GM12878 (cell line): ENCODE results near the gene PHYHIPL. TPM values are rescaled to one million over a fixed set of nuclear protein-coding genes. Genes with fewer than 3 reads are reported as not detected.
A peak's percentile ranks its signal among the peaks of the same experiment; 100 is the strongest.

Source experiments
- ATAC-seq: fragments of 200-7000 bp; cut with Tn5 transposase; 3 replicates; pipeline ENCODE4 v1.9.1; 2020; ENCODE audit warnings: mild to moderate bottlenecking, moderate library complexity
- BruUV-seq: library from RNA; stranded (reverse); fragments of 400-500 nt; replicated peaks from 2 replicates; lab custom pipeline; 2021; lab: Mats Ljungman, UMichigan
- CTCF ChIA-PET: fragments of 300-600 bp; sonication (Branson Sonifier 250); formaldehyde crosslinking; extraction: SDS; loops from one replicate; lab custom pipeline; 2021; ENCODE audit warnings: inconsistent platforms; lab: Yijun Ruan, JAX
- POLR2A ChIA-PET: fragments of 350-600 bp; formaldehyde crosslinking; extraction: SDS; loops from one replicate; lab custom pipeline; 2021; ENCODE audit warnings: inconsistent platforms; lab: Charles Lee
- RAD21 ChIA-PET: fragments of 300-600 bp; sonication (Branson Sonifier 250); formaldehyde crosslinking; loops from one replicate; lab custom pipeline; 2023; ENCODE audit warnings: antibody characterized with exemption; ENCODE audit not compliant: unreplicated experiment; lab: Charles Lee
- SMC1A ChIA-PET: fragments of 300-600 bp; sonication (Branson Sonifier 250); formaldehyde crosslinking; loops from one replicate; lab custom pipeline; 2023; ENCODE audit not compliant: unreplicated experiment, uncharacterized antibody; lab: Charles Lee
- DNase-seq: peaks from one replicate; pipeline ENCODE4 v3.0.0-alpha.2; 2011; ENCODE audit warnings: low read depth, low spot score
- FAIRE-seq: peaks from 3 replicates; lab custom pipeline; 2011; peaks lifted over from hg19 to GRCh38; lab: Jason Lieb, UNC
- H2AFZ ChIP-seq: 2 replicates; pipeline ENCODE4 v1.6.0; 2011; ENCODE audit warnings: low read depth, low read length, control low read depth; ENCODE audit not compliant: control insufficient read depth
- H3K27ac ChIP-seq: 2 replicates; pipeline ENCODE4 v1.5.1; 2011; ENCODE audit warnings: control low read depth; ENCODE audit not compliant: control insufficient read depth, insufficient read depth
- H3K27me3 ChIP-seq, 2 experiments: replicated peaks in 1 of 2; 2 replicates each; pipeline versions ENCODE4 v1.6.0 to v1.6.1; 2011; ENCODE audit warnings: low read length in 1 of 2; ENCODE audit not compliant: control insufficient read depth in 2 of 2, insufficient read depth in 2 of 2
- H3K36me3 ChIP-seq, 2 experiments: 2 replicates each; pipeline ENCODE4 v1.5.1; 2011; ENCODE audit warnings: low read length in 1 of 2; ENCODE audit not compliant: control insufficient read depth in 2 of 2, insufficient read depth in 2 of 2
- H3K4me1 ChIP-seq: 2 replicates; pipeline ENCODE4 v1.6.1; 2011; ENCODE audit warnings: mild to moderate bottlenecking, low read length, moderate library complexity, mixed read lengths; ENCODE audit not compliant: control insufficient read depth, insufficient read depth
- H3K4me2 ChIP-seq: 2 replicates; pipeline ENCODE4 v1.6.0; 2011; ENCODE audit warnings: control low read depth; ENCODE audit not compliant: control insufficient read depth, insufficient read depth
- H3K4me3 ChIP-seq: fragments of 200-600 bp; sonication (generic); 2 replicates; pipeline ENCODE4 v1.5.1; 2016
- H3K79me2 ChIP-seq: 2 replicates; pipeline ENCODE4 v1.6.0; 2011; ENCODE audit warnings: low read length; ENCODE audit not compliant: control insufficient read depth, insufficient read depth
- H3K9ac ChIP-seq: 2 replicates; pipeline ENCODE4 v1.8.0; 2011; ENCODE audit warnings: low read length, control low read depth, mixed read lengths; ENCODE audit not compliant: control insufficient read depth, insufficient read depth
- H3K9me3 ChIP-seq: replicated peaks from 3 replicates; pipeline ENCODE4 v1.5.1; 2011; ENCODE audit warnings: mild to moderate bottlenecking, low read length; ENCODE audit not compliant: control insufficient read depth, insufficient read depth
- H4K20me1 ChIP-seq: 2 replicates; pipeline ENCODE4 v1.6.0; 2011; ENCODE audit not compliant: control insufficient read depth, insufficient read depth
- ATF7 ChIP-seq: fragments of 450-650 bp; IDR thresholded peaks from 2 replicates; pipeline ENCODE4 v1.6.1; 2016; ENCODE audit warnings: low read depth, mild to moderate bottlenecking
- BACH1 ChIP-seq: fragments of 450-650 bp; IDR thresholded peaks from 2 replicates; pipeline ENCODE4 v1.6.1; 2017; ENCODE audit warnings: mild to moderate bottlenecking, borderline replicate concordance
- EP300 ChIP-seq, 2 experiments: fragments of 150-350 bp in 1 of 2; IDR thresholded peaks; 2 replicates each; pipeline ENCODE4 v1.6.1; 2011 to 2012; ENCODE audit warnings: low read depth in 2 of 2, low read length in 2 of 2, borderline replicate concordance in 1 of 2, improper control_type of control experiment in 1 of 2, inconsistent platforms in 1 of 2; ENCODE audit not compliant: control insufficient read depth in 1 of 2
- HDGF ChIP-seq: fragments of 450-650 bp; IDR thresholded peaks from 2 replicates; pipeline ENCODE4 v1.6.1; 2016; ENCODE audit warnings: antibody characterized with exemption
- MTA2 ChIP-seq: fragments of 450-650 bp; IDR thresholded peaks from 2 replicates; pipeline ENCODE4 v1.6.1; 2016; ENCODE audit warnings: low read depth, mild to moderate bottlenecking, moderate library complexity
- MXI1 ChIP-seq: fragments of 150-350 bp; IDR thresholded peaks from 2 replicates; pipeline ENCODE4 v1.6.1; 2011; ENCODE audit warnings: low read depth, mild to moderate bottlenecking, inconsistent platforms, low read length, improper control_type of control experiment
- NFXL1 ChIP-seq: fragments of 450-650 bp; IDR thresholded peaks from 2 replicates; pipeline ENCODE4 v1.6.1; 2017; ENCODE audit warnings: antibody characterized with exemption, mild to moderate bottlenecking, borderline replicate concordance
- NR2F1 ChIP-seq: fragments of 450-650 bp; conservative IDR thresholded peaks from 2 replicates; pipeline ENCODE4 v1.6.1; 2017; ENCODE audit warnings: mild to moderate bottlenecking
- NRF1 ChIP-seq: conservative IDR thresholded peaks from 2 replicates; pipeline ENCODE4 v1.6.1; 2011; ENCODE audit warnings: mild to moderate bottlenecking, low read depth, low read length, improper control_type of control experiment
- POU2F2 ChIP-seq: IDR thresholded peaks from 3 replicates; pipeline ENCODE4 v1.6.1; 2011; ENCODE audit warnings: low read depth, mild to moderate bottlenecking, low read length, borderline replicate concordance
- TAF1 ChIP-seq: IDR thresholded peaks from 2 replicates; pipeline ENCODE4 v1.6.1; 2011; ENCODE audit warnings: mild to moderate bottlenecking, low read depth, low read length, borderline replicate concordance
- YBX1 ChIP-seq: fragments of 450-650 bp; IDR thresholded peaks from 2 replicates; pipeline ENCODE4 v1.6.1; 2016; ENCODE audit warnings: antibody characterized with exemption
- ZNF622 ChIP-seq: fragments of 450-650 bp; IDR thresholded peaks from 2 replicates; pipeline ENCODE4 v1.6.1; 2017; ENCODE audit warnings: mild to moderate bottlenecking, inconsistent platforms
- ZNF687 ChIP-seq: fragments of 450-650 bp; IDR thresholded peaks from 2 replicates; pipeline ENCODE4 v1.6.1; 2017; ENCODE audit warnings: mild to moderate bottlenecking, moderate library complexity
- WGBS: methylation state at CpG from one replicate; pipeline ENCODE4 v1.1.6; 2016; ENCODE audit warnings: low lambda C conversion rate; ENCODE audit not compliant: insufficient replicate concordance, insufficient coverage; ENCODE audit errors: missing lambda C conversion rate; 5-methylcytosine and 5-hydroxymethylcytosine counted together
- in situ Hi-C: fragments of 300-500 bp; cut with MboI; formaldehyde crosslinking; loops from 9 replicates; pipeline ENCODE4 v1.14.3; 2018; ENCODE audit warnings: mixed read lengths
- intact Hi-C: fragments of 100-400 bp; cut with micrococcal nuclease; formaldehyde crosslinking; loops from one replicate; pipeline ENCODE4 v1.14.2; 2022; ENCODE audit not compliant: unreplicated experiment
- polyA plus RNA-seq, 11 experiments: library from polyadenylated mRNA; depleted of rRNA in 4 of 11; unstranded in 6 of 11; stranded (reverse) in 5 of 11; fragments of >200 nt; fragmentation: Nextera tagmentation in 4 of 11; fragmentation: Illumina TruSeq in 1 of 11; extraction: Ambion mirVana in 4 of 11; extraction: Trizol in 1 of 11; gene quantifications; 1 replicate in 1 of 11; 2 replicates in 10 of 11; pipeline versions ENCODE4 v1.2.1 to v1.2.3, GENCODE V29; 2011 to 2016; ENCODE audit warnings: inconsistent platforms in 2 of 11, missing spikeins in 2 of 11, low read depth in 1 of 11
- total RNA-seq, 4 experiments: library from RNA; depleted of rRNA in 3 of 4; stranded (reverse); fragments of >200 nt in 3 of 4; fragmentation: Illumina TruSeq in 1 of 4; extraction: Trizol in 1 of 4; gene quantifications; 2 replicates each; pipeline versions ENCODE4 v1.2.1 to v1.2.3, GENCODE V29; 2013 to 2021
- TF ChIP-seq, protein P1 (sequence below): fragments of 450-650 bp; IDR thresholded peaks from 2 replicates; pipeline ENCODE4 v1.6.1; 2017; ENCODE audit warnings: antibody characterized with exemption, mild to moderate bottlenecking, moderate library complexity
- TF ChIP-seq, protein P2 (sequence below): fragments of 450-650 bp; IDR thresholded peaks from 2 replicates; pipeline ENCODE4 v1.6.1; 2016; ENCODE audit warnings: mild to moderate bottlenecking

PHYHIPL gene
- total and polyA plus RNA-seq, 10 of the 15 experiments (the other 5 are each of a cell fraction or from before 2014, with no cell fraction given) = 0.06 to 0.40 (median 0.18) TPM; not detected in 2

GRCh38 chr10:59245686-59246085 lies 69.2 kb downstream of the PHYHIPL start:
- ChIA-PET POLR2A (no interaction called here), SMC1A (interaction anchor here (1.6 kb wide), 1 partner anchor 377 kb away, joined by 5 read pairs; no protein-coding TSS in a partner anchor)
- H3K27ac ChIP-seq = no peak overlapping the region
- no peak overlapping the region for H3K4me2 ChIP-seq
- H3K9ac ChIP-seq = no peak overlapping the region
- BruUV-seq = TSS peak; percentile 61
- ATAC-seq = no peak
- no peak overlapping the region for H2AFZ ChIP-seq
- WGBS = 25% methylated on average over 1 of the region's 1 CpG
- H3K27me3 ChIP-seq = no peaks in the 10 kb centered on the region
- H3K36me3 ChIP-seq = no peaks in the 10 kb centered on the region
- in situ Hi-C loops = no loop called here
- no peaks in the 10 kb centered on the region for H4K20me1 ChIP-seq
- H3K4me3 ChIP-seq = no peak overlapping the region
- no peak for TF ChIP-seq NR2F1
- TF ChIP-seq ATF7 = no peak
- TF ChIP-seq TAF1 = no peak
- TF ChIP-seq, protein P1, sequence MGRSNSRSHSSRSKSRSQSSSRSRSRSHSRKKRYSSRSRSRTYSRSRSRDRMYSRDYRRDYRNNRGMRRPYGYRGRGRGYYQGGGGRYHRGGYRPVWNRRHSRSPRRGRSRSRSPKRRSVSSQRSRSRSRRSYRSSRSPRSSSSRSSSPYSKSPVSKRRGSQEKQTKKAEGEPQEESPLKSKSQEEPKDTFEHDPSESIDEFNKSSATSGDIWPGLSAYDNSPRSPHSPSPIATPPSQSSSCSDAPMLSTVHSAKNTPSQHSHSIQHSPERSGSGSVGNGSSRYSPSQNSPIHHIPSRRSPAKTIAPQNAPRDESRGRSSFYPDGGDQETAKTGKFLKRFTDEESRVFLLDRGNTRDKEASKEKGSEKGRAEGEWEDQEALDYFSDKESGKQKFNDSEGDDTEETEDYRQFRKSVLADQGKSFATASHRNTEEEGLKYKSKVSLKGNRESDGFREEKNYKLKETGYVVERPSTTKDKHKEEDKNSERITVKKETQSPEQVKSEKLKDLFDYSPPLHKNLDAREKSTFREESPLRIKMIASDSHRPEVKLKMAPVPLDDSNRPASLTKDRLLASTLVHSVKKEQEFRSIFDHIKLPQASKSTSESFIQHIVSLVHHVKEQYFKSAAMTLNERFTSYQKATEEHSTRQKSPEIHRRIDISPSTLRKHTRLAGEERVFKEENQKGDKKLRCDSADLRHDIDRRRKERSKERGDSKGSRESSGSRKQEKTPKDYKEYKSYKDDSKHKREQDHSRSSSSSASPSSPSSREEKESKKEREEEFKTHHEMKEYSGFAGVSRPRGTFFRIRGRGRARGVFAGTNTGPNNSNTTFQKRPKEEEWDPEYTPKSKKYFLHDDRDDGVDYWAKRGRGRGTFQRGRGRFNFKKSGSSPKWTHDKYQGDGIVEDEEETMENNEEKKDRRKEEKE = no peak
- no peak for TF ChIP-seq ZNF687
- no peak for TF ChIP-seq ZNF622
- TF ChIP-seq YBX1 = no peak
- TF ChIP-seq POU2F2 = no peak
- TF ChIP-seq BACH1 = no peak
- no peak for TF ChIP-seq HDGF
- TF ChIP-seq EP300 (IDR thresholded peaks at IDR 0.05; ENCODE audit: borderline replicate concordance in 1 of 2, control insufficient read depth in 1 of 2, low read depth in 2 of 2, low read length in 2 of 2) = no peak
- TF ChIP-seq MXI1 = no peak
- TF ChIP-seq NRF1 = no peak
- TF ChIP-seq NFXL1 = no peak
- TF ChIP-seq MTA2 = no peak
- TF ChIP-seq, protein P2, sequence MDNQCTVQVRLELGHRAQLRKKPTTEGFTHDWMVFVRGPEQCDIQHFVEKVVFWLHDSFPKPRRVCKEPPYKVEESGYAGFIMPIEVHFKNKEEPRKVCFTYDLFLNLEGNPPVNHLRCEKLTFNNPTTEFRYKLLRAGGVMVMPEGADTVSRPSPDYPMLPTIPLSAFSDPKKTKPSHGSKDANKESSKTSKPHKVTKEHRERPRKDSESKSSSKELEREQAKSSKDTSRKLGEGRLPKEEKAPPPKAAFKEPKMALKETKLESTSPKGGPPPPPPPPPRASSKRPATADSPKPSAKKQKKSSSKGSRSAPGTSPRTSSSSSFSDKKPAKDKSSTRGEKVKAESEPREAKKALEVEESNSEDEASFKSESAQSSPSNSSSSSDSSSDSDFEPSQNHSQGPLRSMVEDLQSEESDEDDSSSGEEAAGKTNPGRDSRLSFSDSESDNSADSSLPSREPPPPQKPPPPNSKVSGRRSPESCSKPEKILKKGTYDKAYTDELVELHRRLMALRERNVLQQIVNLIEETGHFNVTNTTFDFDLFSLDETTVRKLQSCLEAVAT = no peak
- TF ChIP-seq, all 136 proteins: peak for 0
- DNase-seq = no peak
- Histone ChIP-seq H3K9me3 (no peaks in the 10 kb centered on the region), H3K79me2 (no peaks in the 10 kb centered on the region), H3K4me1 (no peaks in the 10 kb centered on the region)
- FAIRE-seq = no peak
- intact Hi-C loops = loop anchor here (10.0 kb wide), 1 partner anchor 219 kb away; no protein-coding TSS in a partner anchor
- ChIA-PET CTCF (interaction anchor here (1.4 to 1.9 kb wide), 2 partner anchors 294 to 298 kb away, joined by 4 to 7 read pairs; no protein-coding TSS in a partner anchor), RAD21 (no interaction called here)
